ENCODE measurements around the gene STXBP5. TPM values are rescaled to one million over a fixed set of nuclear protein-coding genes. Genes with fewer than 3 reads are reported as not detected.
A peak's percentile ranks its signal among the peaks of the same experiment; 100 is the strongest.

The STXBP5 gene
- total and polyA plus RNA-seq, 8 donors: 11.1 to 27.7 (median 13.3) TPM

- TF ChIP-seq CTCF (IDR thresholded peaks at IDR 0.05): no peak
- H3K27ac ChIP-seq: no peak overlapping the region
- no peak for ATAC-seq
- H3K36me3 ChIP-seq: no peaks in the 10 kb centered on the region
- no peaks in the 10 kb centered on the region for H3K27me3 ChIP-seq
- intact Hi-C loops (cut with DNase I): no loop called here
- DNase-seq: no peak
- H3K4me1 ChIP-seq: no peaks in the 10 kb centered on the region
- no peaks in the 10 kb centered on the region for H3K9me3 ChIP-seq
- no peak overlapping the region for H3K4me3 ChIP-seq
These were observed 46.3 kb upstream of the STXBP5 start for GRCh38 chr6:147157930-147158329.

GRCh38 chr6:147158881-147159280 lies 45.3 kb upstream of the STXBP5 start:
- Histone ChIP-seq H3K4me3 (no peak overlapping the region), H3K9me3 (no peaks in the 10 kb centered on the region), H3K36me3 (no peaks in the 10 kb centered on the region), H3K4me1 (no peaks in the 10 kb centered on the region), H3K27ac (peak overlapping the region in 1 of 2 donors; percentile 63), H3K27me3 (no peaks in the 10 kb centered on the region)
- DNase-seq: no peak
- no peak for ATAC-seq
- TF ChIP-seq CTCF (IDR thresholded peaks at IDR 0.05): no peak
- intact Hi-C loops (cut with DNase I): no loop called here

- Histone ChIP-seq H3K27ac (no peak overlapping the region), H3K27me3 (no peaks in the 10 kb centered on the region), H3K4me1 (no peaks in the 10 kb centered on the region), H3K36me3 (no peaks in the 10 kb centered on the region), H3K4me3 (no peak overlapping the region), H3K9me3 (no peaks in the 10 kb centered on the region)
- TF ChIP-seq CTCF (IDR thresholded peaks at IDR 0.05): no peak
- no peak for ATAC-seq
- DNase-seq: no peak
- intact Hi-C loops (cut with DNase I): no loop called here
These were observed 44.5 kb upstream of the STXBP5 start for GRCh38 chr6:147159536-147160374.

GRCh38 chr6:147160593-147160992 lies 43.6 kb upstream of the STXBP5 start:
- Histone ChIP-seq H3K4me1 (no peaks in the 10 kb centered on the region), H3K36me3 (no peaks in the 10 kb centered on the region), H3K27me3 (no peaks in the 10 kb centered on the region), H3K9me3 (no peaks in the 10 kb centered on the region), H3K4me3 (no peak overlapping the region), H3K27ac (no peak overlapping the region)
- no peak for DNase-seq
- no peak for TF ChIP-seq CTCF (IDR thresholded peaks at IDR 0.05)
- intact Hi-C loops (cut with DNase I): no loop called here
- no peak for ATAC-seq

GRCh38 chr6:147161253-147161973 lies 42.8 kb upstream of the STXBP5 start:
- no peaks in the 10 kb centered on the region for H3K36me3 ChIP-seq
- DNase-seq: no peak
- intact Hi-C loops (cut with DNase I): no loop called here
- H3K4me3 ChIP-seq: no peak overlapping the region
- no peak overlapping the region for H3K27ac ChIP-seq
- H3K9me3 ChIP-seq: no peaks in the 10 kb centered on the region
- no peaks in the 10 kb centered on the region for H3K4me1 ChIP-seq
- no peak for ATAC-seq
- no peak for TF ChIP-seq CTCF (IDR thresholded peaks at IDR 0.05)
- no peaks in the 10 kb centered on the region for H3K27me3 ChIP-seq
